Measurements from ENCODE around the gene GATAD2A.
A peak's percentile ranks its signal among the peaks of the same experiment; 100 is the strongest.
"Not testable (repeated sequence)": the region's sequence is repeated elsewhere in the genome, so short reads cannot be mapped to it uniquely, and the experiment has no call there.

GATAD2A gene

DNA sequence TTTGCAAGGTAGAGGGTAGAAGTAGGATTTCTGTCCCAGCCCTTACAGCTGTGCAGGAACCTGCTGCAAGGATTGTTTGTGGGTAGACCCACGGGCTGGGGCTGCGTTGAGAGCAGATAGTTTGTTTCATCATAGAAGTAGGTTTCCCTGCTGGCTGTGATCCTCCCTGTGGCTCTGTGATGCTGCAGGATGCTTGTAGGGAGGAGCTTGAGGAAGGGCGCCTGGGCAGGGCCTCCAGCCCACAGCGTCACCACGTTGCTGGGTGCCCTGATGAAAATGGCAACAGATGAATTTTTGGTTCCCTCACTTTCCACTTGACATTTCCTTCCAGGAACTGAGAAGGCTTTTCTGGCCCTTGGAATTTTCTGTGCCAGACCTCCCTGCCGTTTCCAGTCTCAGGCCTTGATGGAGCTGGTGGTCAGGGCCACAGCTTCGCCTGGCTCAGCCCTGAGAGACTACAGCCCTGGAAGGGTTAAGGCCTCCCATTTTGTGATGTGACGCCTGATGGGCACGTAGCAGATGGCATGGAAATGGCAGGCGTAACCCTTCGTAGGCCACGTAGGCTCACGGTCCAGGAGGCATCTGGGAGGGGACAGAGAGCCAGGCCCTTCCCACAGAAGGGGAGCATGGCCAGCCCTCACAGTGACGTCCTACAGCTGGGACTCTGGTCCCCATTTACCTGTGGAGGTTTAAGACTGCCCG lies 42.2 kb downstream of the GATAD2A start:
- peak; percentile 62 for DNase-seq

DNA sequence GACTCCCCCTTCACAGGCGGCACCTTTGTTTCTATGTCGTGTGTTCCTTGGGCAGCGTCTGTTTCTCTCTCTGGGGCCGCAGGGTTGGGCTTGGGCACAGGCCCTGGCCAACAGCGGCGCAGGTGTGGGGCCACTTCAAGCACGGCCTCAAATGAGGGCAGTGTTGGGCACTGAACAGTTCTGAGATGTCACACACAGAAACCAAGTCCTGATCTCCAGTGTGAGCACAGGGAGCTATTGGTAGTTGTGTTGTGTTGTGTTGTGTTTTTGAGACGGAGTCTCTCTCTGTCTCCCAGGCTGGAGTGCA lies 42.7 kb downstream of the GATAD2A start:
- DNase-seq: no peak

DNA sequence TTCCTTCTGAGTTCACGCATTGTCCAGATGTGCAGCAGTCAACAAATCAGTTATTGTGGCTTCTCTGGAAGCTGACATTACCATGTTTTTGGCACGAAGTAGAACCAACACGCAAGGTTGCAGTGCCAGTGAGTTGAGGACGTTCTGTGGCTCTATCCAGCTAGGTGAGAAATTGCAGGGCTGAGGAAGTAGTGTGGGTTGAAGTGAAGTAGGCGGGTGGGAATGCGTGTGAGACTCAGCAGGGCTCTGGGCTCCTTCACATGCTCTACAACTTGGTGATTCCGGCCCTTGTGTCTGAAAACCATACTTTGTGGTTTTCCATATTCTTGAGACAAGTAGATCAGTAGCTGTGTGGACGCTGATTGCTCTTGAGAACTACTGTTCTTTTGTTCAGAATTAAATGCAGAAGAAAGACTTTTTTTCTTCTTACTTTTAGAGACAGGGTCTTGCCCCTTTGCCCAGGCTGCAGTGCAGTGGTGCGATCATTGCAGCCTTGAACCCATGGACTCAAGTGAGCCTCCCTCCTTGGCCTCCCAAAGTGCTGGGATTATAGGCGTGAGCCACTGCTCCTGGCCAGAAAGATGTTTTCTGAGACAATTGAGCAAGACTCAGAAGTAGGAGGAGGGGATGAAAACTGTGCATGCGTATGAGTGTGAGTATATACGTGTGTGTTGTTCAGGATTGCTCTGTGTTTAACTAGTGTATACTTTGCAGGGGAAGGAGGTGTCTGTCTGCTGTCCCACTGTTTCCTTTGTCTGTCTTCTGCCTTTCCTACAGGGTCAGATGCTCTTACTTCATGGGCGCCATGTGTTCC lies 46.2 kb downstream of the GATAD2A start:
- DNase-seq: peak; percentile 56

DNA sequence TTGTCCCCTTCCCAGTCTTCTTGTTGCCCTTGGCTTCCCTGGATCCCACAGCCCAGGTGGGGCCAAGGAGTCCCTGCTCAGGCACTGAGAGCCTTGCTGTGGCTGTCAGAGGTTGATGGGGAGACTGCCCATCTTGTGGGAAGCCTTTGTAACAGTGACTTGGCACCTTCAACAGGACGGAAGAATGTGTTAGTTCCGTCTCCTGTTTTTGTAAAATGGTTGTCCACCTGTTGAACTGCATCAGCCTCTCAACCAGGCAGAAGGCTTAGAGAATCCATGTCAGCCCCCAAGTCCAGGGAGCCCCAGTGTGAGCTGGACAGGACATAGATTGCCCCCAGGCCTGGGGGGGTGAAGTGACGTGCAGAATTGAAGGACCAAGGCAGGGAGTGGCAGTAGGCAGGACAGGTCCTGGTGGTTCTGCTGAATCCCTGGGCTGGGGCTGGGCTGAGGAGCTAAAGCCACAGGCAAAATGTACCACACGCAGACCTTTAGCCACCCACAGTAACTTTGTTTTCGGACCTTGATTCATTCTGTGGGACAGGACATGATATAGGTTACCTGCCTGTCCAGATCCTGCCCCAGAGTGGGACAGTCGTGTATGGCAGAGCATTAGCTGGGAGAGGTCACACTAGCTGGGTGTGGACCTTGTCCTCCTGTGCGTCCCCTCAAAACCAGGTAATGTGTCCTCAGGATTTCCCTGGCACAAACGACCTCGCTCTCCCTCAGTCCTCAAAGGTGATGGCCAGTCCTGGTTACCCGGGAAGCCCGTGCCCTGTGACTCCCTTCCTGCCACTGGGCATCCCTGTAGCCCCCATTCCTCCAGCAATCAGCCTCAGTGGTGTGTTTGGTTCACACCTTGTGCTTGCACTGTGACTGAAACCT lies 47.0 kb downstream of the GATAD2A start:
- DNase-seq: no peak

DNA sequence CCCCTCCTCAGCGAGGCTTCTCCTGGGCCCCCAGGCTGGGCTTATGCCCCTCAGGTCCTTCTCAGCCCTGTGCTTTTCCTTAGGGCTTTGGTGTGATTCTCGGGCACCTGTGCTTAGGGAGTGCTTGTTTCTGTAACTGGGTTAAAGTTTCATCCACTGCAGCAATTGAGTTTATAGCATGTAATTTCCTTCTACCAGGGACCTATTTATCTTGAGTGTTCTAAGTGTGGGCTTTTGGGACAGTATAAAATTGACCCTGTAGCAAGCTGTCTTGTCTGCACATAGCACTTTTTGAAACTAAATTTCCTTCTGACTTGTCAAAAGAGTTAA lies 47.6 kb downstream of the GATAD2A start:
- no peak for DNase-seq

DNA sequence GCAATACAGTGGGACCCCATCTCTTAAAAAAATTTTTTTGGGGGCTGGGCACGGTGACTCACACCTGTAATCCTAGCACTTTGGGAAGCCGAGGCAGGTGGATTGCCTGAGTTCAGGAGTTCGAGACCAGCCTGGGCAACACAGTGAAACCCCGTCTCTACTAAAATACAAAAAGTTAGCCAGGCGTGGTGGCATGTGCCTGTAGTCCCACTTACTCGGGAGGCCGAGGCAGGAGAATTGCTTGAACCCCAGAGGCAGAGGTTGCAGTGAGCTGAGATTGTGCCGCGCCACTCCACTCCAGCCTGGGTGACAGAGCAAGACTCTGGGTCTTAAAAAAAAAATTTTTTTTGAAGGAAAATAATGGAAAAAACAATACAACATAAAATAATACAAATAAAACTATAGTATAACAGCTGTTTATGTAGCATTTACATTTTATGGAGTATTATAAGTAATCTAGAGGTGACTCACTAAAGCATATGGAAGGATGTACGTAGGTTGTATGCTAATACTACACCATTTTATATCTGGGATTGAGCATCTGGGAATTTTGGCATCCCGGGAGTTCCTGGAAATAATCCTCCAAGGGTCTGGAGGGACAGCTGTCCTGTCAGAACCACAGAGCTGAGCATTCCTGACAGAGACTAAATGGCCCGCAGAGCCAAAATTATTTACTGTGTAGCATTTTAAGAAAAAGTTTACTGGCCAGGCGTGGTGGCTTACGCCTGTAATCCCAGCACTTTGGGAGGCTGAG lies 49.9 kb downstream of the GATAD2A start:
- not testable (repeated sequence) for DNase-seq

DNA sequence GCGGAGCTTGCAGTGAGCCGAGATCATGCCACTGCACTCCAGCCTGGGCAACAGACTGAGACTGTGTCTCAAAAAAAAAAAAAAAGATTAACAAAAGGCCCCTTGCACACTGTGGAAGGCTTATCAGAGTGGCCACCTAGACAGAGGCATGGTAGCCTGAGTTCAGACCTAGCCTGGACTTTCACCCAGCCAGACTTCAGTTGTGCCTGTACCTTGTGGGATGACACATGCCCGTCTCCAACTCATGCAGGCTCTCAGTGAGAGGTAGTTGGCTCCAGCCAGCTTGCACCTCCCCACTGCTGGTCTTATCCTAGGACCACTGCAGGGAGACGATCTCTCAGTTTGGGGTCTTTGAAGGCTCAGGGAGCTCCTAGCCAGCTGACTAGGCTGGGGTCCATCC lies 52.2 kb downstream of the GATAD2A start:
- peak; percentile 18 for DNase-seq

DNA sequence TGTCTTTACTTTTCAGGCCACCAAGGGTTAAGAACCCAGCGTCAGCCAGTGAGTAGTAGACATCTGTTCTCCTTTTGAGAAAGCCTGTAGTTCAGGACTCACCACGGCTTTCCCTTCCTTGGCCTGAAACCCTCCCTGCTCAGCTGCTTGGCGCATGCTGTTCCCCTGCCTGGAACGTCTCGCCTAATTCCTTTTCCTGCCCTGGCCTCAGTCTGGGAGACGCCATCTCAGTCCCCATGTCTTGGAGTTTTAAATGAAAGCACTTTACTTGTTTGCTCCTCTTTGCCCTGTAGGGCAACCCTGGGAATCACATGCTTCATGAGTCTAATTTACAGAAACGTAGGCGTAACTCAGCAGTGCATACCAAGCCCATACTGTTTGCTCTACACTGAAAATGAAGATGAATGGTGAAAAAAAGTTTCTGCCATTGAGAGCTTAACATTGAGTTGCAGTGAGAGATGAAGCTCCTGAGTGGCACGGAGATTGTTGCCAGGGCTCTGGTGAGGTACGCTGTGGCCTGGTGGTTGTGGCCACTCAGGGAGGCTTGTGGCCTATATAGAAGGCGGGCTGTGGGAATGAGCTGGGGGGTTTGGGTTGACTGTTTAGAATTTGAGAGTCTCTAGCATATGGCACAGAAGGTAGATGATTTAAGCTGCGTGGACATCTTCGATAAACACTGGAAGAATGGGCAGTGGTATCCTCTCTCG lies 52.8 kb downstream of the GATAD2A start:
- no peak for DNase-seq

DNA sequence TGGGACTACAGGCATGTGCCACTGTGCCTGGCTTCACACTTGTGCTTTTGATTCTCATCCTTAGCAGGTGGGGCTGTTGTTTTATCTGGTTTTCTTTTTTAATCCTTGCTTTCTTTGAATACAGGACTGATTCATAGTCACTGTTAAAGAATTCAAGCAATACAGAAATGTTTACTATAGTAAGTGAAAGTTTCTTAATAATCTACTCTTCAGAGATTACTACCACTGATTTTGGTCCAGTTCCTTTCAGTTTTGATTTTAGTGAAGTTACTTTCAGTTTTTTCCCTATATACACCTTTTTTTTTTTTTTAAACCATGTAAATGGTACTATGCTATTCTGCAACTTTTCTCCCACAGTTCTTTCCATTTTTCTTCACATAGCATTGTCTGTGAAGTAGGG lies 53.6 kb downstream of the GATAD2A start:
- DNase-seq: peak; percentile 25

DNA sequence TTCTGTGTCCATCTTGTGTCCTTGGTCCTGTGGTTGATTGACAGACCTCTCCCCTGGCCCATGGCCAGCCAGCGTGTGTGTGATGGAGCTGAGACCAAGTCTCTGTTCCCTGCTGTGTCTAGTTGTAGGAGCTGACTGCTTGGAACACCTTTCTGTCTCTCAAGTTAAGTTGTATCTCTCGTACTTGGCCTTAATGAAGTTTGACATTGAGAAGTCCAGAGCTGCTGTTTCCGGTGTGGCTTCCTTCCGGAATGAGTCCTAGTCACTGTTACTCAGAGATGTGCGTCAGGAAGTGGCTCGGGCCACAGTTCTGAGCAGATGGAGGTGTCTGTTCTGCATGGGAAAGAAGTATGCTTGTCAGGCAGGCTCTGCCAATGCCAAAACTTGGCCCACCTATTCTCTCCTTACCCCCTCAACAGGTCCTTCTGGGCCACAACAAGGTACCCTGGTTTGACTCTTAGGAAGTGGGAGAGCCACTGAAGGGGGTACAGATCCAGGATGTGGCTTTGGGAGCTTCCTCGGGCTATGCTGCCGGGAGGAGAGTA lies 54.3 kb downstream of the GATAD2A start:
- peak; percentile 79 for DNase-seq

DNA sequence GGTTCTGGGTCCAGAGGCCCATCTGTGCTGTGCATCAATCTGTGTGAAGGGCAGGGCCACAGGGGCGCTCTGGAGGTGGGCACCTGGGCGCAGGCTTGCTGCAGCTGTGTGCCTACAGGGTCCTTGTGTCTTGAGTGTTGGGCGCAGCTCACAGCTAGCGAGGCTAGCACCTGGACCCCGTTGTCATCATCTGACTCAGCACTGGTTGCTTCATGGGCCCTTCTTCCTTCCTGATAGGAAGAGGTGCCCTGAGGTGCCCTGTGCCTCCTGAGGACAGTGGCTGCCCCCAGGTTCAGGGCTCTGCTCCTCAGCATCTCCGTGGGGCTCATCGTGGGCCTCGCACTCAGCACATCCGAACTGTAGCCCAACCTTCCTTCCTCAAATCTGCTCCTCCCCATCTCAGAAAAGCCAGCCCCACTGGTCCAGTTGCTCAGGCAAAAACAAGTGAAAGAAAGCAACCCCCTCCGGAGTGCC lies 54.8 kb downstream of the GATAD2A start:
- peak; percentile 53 for DNase-seq

DNA sequence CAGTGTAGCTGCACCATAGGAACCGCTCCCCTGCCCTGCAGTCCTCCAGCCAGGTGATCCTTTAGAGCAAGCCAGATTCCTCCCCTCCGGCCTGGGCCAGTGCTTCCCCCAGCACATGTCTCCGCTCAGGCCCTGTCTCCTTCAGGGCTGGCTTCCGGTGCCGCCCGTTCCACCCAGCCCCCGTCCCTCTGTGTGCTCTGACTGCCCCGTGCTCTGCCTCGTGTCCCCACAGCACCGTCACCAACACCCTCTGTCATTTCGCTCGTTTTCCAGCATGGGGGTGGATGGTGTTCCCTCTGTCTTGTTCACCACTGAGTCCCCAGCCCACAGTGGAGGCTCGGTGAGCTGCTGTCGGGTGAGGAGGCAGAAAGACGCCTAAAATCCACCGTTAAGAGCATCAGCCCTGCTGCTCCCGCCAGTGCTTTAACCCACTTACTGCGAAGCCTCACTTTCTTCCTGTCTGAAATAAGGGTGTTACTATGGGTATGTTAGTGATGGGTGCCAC lies 55.3 kb downstream of the GATAD2A start:
- peak; percentile 70 for DNase-seq

DNA sequence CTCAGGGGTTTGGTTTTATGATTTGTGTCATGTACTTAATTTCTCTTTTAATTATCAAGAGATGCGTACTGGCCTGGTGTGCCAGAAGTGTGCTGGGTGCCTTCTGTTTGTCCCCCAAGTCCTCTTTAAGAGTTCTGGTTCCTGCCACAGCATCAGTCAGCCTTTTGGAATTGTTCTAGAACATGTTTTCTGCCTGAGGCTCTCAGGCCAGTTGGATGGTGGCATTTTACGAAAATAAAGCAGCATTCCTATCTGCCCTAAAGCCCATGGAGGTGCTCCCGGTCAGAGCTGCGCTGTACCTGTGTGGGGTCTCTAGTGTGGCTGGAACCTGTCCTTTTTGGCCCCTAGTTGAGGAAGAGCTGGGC lies 55.8 kb downstream of the GATAD2A start:
- DNase-seq: no peak

DNA sequence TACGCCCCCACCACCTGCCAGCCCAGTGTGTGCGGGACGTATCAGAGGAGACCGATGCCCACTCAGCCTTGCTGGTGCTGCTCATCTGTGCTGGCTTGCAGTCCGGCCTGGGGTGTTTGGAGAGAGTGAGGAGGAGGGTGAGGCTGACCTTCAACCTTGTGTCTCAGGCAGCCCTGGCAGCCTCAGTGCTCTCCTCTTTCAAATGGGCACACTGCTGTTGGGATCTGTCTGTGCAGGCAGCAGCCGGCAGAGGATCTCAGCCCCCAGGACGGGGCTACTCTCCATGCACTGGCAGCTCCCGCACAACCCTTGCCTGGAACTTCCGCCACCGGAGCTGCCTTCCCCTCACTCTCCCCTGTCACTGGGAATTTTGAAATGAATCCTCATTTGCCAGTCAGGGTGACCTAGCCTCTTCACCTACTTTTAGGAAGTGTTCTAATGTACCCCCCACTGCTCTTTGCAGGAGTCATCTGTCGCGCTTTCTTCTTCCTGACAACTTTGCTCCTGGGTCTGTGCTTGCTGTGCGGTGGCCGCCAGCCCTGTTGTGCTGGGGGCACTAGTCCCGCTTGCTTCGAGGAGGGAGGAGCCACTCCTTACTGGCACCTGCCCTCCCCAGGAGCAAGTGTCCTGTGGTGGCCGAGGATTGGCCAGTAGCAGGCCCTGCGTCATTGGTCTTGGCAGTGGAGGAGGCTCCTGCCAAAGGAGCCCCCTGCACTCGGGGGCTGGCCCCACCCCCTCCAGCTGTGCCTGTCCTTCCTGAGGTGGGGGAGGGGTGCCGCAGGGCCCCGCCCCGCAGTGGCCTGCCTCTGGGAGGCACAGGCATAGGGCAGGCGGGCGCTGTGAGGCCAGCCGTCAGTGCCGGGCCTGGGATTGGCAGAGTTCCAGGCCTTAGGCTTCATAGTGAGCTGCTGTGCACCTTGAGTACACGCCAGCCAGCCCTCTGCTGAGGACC lies 56.5 kb downstream of the GATAD2A start:
- peak; percentile 62 for DNase-seq

DNA sequence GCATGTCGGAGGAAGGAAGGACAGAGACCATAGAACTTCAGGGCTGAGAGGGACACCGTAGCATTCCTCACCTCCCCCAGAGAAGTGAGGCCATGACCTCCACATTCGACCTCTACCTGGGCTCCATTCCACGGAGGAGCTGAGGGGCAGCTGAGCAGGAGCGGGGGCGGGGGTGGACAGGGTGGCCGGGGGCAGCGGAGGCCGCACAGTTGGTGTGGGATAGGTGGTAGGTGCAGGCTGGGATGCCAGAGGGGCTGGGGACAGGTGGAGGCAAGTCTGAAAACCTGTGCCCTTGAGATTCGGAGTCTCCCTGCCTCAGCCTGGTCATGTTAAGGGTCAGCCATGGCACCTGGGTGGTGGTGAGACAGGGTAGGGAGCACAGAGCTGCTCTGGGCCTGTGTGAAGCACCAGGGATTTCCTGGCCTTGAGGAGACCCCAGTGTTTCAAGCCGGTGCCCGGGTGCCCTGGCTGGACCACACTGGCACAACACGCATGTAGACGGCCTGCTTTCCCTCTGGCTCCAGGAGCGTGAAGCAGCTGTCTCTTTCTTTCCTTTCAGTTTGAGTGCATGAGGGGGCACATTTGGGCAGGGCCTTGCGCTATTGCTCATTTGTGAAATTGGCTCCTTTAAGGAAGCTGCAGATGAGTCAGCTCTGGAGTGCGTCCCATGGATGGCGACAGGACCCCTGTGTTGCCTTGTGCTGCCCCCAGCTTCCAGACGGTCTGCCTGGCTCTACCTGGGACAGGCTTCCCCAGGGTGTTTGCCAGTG lies 58.1 kb downstream of the GATAD2A start:
- no peak for DNase-seq

DNA sequence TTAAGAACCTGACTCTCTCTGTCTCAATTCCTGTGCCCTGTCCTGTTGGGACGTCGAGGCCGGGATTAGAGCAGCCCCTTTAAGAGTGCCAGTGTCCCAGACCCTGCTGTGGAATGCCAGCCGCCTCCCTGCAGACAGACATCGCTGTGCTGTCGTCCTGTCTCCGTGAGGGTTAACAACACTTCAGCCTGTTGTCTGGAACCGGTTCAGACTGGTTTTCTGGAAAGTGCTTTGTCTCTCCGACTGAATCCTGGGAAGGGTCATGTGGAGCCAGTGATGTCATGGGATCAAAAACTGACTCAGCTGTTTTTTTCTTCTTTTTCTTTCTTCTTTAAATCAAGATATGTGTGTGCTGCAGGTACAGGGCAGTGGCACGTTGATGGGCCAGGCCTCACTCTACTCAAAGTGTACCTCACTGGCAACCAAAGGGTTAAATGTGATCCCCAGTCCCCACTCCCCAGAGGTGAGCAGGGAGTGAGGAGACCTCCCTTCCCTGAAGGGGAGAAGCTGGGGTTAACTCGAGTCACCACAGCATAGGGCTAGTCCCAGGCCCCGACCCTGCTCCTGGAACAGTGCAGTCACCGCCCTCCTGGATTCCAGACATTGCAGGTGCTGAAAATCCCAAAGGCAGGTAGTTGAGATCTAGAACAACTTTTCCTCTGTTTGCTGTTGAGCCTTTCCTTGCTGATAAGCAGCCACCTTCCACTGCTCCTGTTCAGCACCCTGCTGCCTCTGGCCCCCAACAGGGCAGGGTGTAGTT lies 59.0 kb downstream of the GATAD2A start:
- DNase-seq: no peak

DNA sequence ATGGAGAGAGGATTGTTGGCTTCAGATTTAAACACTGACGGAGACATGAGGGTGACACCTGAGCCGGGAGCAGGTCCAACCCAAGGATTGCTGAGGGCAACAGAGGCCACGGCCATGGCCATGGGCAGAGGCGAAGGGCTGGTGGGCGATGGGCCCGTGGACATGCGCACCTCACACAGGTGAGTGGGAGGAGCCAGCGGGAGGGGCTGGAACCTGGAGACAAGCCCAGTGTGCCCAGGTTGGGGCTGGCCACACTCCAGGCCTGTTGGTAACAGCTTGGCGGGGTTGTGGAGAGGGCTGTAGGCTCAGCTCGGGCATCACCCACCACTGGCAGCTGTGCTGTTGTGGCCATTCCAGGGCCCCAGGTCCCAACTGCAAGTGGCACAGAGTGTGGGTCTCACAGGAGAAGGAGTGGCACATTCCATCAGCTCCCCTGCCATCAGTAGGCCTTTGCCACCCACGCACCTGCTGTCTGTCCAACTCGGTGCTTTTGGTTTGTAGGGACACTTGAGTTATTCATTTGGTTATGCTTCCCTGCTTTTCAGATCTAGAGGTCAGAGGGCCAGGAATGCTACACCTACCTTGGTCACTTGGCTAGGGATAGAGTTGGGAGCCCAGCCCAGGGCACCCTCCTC lies 60.1 kb downstream of the GATAD2A start:
- no peak for DNase-seq

DNA sequence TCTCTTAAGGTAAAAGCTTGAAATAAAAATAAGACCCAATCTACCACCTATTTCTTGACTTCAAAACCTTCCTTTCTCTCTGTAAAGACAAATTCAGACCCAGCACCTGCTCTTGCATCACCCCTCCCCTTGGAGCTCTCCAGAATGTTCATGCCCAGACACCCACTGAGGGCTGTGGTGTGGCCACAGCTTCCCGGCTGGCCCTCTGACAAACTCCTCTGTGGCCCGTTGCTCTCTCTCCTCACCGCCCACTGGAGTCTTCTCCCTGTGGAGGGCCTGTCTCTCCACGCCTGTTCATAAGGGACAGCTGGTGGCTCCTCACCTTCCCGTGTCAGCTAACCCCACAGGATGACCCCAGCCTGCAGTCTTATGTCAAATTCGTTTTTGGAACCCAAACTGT lies 60.7 kb downstream of the GATAD2A start:
- DNase-seq: no peak

Measured in CD4-positive, alpha-beta T cell treated with Interleukin-17A for 4 hours (primary cell).